Stimulated activated CD4-positive, alpha-beta T cell treated with anti-CD3 and anti-CD28 coated beads, Interleukin-2, amount 100 ng/mL, for 48 hours (primary cell): ENCODE results near the gene INSIG1.

Experiments
- DNase-seq, 2 donors: peaks; one replicate each; pipeline ENCODE4 v3.0.0-alpha.2; 2020

The INSIG1 gene

DNA sequence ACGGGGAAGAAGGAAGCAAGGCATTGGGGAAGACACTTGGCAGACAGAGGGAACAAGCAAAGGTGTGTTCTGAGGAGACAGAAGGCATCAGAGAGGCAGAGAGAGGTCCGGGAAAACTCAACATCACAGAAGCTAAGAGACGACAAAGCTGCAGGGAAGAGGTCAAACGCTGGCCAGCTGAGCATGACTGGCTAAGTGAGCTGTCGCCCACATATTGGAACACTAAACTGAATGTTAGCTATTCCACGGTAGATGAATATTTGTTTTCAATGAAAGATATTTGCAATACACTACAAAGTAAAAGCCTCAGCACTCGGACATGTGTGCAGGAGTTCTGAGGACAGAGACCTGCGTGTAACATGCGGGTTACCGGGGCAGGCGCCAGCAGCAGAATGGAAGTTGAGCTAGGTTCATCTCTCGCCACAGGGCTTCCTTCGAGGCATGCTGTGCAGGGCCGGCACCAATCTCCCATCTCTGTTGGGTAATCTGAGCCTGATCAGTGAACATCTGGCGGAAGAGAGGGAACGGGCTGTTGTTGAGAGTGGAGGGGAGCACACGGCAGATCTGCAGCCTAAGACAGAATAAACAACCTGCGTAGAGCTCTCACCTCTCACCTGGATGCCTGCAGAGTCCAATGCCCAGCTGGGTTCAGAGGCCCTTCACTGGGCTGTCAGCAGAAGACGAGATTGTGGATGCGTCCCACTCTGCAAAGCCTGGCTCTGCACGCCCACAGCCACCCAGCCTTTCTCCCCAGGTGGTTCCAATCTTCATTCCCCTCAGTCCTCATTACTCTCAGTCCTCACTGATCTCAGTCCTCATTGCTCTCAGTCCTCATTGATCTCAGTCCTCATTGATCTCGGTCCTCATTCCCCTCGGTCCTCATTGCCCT, 35.9 kb downstream of the INSIG1 start:
- DNase-seq: no peak

DNA sequence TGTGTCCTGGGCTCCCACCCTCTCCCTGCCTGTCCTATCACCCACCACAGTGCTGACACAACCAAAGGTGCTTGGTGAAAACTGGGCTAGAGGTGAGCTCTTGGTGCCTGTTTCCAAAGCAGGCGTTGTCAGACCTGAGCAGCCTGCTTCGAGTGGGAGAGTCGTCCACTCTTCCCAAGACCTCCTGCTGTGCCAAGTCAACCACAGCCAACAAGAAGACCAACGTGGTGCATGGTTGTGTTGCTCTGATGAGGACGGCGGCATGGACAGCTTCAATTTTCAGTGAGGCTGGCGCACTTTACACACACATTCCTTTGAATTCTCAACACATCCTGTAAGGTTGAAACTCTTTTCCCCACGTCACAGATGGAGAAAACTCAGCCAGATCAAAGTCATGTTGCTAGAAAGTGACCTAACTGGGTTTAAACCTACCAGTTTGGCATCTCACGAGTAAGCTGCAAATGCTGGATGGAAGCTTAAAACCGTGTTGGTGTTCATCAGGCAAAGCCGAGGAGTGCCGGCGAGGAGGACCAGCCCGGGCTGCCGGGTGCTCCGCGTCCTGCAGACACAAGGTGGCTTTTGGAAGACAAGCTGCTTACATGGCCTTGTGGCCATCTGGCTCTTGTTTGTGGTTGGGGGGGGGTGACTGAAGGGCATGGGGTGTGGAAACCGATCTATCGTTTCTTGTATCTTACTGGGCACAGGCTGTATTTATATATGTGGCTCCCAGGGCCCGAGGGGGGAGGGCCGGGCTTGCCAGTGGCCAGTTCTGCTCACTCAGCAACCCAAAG, 39.3 kb downstream of the INSIG1 start:
- DNase-seq: no peak

DNA sequence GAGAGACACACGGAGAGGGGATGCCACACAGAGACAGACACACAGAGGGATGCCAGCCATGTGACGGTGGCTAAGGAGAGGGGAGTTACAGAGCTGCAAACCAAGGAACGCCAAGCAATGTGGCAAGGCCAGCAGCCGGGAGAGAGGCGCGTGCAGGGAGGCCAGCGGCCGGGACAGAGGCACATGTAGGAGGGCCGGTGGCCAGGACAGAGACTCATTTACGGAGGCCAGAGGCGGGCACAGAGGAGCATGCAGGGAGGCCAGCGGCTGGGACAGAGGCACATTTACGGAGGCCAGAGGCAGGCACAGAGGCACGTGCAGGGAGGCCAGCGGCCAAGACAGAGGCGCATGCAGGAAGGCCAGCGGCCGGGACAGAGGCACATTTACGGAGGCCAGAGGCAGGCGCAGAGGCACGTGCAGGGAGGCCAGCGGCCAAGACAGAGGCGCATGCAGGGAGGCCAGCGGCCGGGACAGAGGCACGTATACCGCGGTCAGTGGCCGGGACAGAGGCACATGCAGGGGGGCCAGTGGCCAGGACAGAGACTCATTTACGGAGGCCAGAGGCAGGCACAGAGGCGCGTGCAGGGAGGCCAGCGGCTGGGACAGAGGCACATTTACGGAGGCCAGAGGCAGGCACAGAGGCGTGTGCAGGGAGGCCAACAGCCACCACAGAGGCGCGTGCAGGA, 40.4 kb downstream of the INSIG1 start:
- no peak for DNase-seq

DNA sequence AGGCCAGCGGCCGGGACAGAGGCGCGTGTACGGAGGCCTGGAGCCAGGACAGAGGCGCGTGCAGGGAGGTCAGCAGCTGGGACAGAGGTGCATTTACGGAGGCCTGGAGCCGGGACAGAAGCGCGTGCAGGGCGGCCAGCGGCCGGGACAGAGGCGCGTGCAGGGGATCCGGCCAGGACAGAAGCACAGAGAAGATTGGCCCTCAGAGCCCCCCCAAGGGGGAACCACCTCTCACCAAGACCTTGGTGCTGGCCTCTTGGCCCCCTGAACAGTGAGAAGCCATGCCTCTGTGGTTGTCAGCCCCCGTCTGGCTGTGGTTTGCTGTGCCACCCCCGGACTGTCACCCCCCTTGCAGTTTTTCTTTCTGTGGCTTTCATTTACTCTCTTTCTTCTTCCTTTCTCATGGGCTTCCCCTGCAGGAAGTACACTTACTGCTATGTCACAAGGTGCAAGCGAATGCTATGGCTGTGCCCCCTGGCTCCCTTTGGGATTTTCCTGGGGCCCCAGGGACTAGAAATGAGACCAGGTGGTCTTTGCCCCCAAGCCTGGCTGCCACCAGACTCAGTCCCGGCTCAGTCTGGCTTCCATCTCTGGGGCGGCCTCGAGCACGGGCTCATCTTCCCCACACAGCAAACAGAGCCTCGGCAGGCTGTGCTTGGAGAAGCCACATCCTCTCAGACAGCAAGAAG, 41.1 kb downstream of the INSIG1 start:
- DNase-seq: no peak

DNA sequence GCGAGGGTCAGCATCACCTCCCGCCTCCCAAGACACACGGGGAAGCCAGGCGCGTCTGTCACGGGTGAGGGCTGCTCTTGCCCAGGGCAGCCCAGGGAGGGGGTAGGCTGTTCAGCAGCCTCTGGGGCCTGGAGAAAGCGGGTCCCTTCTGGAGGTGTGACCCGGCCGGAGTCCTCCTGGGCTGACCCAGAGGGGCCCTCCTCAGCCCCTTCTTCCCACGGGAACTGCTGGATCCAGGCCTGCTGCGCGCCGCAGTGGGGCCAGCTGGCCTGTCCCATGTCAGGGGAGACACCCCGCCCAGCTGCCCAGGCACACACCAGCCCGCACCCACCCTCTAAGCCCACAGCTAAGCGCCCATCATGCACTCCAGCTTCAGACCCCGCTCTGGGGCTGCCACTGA, 41.8 kb downstream of the INSIG1 start:
- DNase-seq: no peak

DNA sequence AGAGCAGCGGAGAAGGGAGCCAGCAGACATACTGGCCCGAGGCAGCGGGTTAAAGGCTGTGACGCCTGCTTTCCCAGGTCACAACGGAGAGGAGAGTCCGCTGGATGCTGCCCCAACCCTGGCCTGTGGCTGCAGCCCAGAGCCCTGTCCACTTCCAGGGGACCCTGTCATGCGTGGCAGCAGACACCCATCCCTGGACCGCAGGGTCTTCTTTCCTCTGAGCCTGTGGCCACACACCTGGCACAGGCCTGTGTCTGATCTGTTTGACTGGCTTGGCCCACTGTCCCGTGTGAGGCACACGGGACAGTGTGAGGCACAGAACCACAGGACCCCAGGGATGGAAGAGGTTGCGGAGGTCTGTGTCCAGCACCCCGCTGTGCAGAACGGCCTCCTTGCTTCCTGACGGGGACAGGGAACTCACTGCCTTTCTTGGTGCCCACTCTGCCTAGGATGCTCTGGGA, 42.4 kb downstream of the INSIG1 start:
- no peak for DNase-seq

DNA sequence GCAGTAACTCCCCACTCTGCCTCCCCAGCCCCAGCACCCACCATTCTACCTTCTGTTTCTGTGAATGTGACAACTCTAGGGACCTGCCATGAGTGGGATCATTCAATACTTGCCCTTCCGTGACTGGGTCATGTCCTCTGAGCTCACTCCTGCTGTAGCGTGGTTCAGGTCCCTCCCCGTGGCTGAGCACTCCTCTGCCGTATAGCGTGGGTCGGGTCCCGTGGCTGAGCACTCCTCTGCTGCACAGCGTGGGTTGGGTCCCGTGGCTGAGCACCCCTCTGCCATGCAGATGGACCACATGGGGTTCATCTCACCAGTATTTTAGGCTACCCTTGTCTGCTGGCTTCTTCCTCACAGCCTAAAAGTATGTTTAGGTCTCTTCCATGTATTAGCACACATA, 43.0 kb downstream of the INSIG1 start:
- DNase-seq: no peak

DNA sequence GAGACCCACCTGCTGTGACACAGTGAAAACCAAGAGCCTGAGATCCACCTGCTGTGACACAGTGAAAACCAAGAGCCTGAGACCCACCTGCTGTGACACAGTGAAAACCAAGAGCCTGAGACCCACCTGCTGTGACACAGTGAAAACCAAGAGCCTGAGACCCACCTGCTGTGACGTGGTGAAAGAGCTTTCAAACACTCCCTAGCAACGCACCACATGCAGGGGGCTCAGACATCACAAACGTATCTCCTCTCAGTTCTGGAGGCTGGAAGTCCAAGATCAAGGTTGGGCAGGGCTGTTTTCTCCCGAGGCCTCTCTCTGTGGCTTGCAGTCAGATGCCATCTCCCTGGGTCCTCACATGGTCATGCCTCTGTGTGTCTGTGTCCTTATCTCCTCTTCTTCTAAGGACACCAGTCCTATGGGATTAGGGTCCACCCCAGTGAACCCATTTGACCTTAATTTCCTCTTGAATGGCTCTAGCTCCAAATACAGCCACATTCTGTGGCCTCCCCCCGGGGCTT, 43.8 kb downstream of the INSIG1 start:
- DNase-seq: no peak

DNA sequence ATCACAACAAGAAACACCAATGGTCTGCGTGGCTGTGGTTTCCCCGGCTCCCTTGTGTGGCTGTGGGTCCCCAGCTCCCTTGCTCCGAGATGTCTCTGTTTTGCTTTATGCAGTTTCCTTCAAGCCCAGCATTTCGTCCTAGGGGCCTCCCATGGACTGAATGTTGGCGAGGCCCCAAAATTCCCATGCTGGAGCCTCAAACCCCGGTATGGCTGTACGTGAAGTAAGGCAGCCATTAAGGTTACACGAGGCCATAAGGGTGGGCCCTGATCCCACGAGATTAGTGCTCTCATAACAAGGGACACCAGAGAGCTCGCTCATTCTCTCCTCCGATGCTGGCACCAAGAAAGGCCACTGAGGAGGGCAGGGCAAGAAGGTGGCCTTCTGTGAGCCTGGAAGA, 44.6 kb downstream of the INSIG1 start:
- no peak for DNase-seq

DNA sequence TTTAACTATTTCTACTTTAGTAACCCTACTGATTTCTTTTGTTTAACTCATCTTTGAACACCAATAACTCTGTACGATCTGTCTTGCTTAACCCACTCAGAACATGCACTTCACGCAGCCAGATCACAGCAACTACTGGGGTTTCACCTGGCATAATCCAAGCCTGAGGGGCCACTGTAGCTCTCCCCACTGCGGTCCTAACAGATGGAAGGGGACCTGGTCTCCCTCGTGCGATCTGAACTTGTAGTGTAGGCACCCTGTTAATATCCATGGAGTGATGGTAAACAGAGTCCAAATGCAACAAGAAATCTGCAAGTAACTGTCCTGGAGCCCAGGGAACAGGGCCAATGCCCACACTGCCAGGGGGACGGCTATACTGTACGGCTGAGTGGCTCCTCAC, 45.5 kb downstream of the INSIG1 start:
- DNase-seq: no peak

DNA sequence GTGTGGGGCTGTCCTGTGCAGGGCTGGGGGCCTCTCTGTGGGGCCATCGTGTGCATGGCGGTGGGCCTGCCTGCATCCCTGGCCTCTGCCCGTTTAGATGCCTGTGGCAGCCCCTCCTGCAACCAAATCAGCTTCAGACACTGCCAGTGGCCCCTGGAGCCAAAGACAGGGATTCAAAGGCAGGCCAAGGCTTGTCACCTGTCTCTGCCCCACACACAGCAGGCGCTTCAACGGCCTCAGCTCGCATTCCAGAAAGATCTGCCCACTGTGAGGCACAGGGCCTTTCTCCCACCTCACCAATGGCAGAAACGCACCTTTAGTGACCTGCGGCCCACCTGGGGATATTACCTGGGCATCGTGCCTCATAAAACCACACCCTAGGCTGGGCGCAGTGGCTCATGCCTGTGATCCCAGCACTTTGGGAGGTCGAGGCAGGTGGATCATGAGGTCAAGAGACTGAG, 46.0 kb downstream of the INSIG1 start:
- DNase-seq: no peak

DNA sequence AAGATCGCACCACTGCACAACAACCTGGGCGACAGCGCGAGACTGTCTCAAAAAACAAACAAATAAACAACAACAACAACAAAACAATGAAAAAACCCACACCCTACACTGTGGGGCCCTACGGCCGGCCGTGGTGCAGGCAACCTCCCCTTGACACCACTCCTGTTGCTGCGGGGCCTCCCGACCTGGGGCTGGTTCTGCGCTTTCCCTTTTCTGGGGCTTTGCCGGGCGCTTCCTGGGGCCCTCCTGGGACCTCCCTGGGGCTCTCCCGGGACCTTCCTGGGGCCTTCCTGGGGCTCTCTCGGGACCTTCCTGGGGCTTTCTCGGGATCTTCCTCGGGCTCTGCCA, 46.6 kb downstream of the INSIG1 start:
- DNase-seq: peak in 1 of 2 donors; percentile 10

DNA sequence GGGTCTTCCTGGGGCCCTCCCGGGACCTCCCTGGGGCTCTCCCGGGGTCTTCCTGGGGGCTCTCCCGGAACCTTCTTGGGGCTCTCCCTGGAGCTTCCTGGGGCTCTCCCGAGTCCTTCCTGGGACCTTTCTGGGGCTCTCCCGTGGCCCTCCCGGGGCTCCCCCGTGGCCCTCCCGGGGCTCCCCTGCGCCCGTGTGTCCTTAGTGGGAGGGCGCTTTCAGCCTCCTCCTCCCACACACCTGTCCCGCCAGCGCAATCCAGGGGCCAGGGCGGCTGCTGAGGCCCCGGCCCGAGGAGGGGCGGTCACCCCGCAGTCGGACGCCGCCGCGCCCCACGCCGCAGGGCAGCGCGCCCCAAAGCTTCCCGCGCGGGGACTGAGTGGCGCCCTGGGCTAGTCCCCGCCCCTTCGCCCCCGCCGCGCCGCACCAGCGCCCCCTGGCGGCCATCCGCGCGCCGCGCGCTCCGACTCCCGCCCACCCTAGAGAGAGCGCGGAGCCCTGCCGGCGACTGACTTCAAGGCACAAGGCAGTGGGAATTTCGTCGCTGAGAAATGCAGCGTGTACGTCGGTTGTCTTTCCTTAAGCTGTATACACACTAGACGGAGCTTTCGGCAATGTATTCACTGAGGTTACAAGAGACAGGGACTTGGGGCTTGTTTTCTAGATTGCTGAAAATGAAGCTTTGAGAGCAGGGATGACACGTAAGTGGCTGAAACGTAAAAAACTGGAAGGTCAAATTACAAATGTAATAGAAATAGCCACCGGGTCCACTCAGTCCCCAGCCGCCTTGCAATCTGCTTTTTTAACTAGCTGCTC, 47.1 kb downstream of the INSIG1 start:
- peak; percentile 77 to 90 for DNase-seq

DNA sequence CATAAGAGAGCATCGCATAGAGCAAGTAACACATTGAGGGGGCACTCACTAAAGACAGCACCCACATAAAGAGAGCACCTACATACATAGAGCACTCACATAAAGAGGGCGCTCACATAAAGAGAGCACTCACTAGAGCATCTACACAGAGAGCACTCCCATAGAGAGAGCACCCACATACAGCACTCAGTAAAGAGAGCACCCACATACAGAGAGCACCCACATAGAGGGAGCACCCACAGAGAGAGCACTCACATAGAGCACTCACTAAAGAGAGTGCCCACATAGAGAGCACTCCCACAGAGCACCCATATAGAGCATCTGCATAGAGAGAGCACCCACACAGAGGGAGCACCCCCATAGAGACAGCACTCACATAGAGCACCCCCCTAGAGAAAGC, 47.8 kb downstream of the INSIG1 start:
- no peak for DNase-seq

DNA sequence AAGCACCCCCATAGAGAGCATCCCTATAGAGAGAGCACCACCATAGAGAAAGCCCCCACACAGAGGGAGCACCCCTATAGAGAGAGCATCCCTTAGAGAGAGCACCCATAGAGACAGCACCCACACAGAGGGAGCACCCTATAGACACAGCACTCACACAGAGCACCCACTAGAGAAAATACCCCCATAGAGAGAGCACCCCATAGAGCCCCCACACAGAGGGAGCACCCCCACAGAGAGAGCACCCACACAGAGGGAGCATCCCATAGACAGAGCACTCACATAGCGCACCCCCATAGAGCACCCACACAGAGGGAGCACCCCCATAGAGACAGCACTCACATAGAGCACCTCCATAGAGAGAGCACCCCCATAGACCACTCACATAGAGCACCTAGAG, 48.6 kb downstream of the INSIG1 start:
- DNase-seq: no peak

DNA sequence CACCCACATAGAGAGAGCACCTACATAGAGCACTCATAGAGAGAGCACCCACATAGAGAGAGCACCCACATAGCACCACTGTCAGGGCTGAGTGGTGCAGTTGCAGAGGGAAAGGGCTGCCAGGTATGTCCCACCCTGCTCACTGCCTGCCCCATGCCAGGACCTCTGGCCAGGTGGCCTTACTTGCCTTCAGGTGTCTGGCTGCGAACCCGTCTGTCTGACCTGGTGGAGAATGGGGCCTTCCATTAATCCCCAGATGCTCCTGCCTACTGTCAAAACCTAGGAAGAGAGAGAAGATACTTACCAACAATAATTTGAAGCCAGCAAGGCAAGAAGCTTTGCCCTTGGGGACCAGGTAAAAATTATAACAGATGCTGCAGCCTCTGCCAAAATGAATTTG, 51.1 kb downstream of the INSIG1 start:
- DNase-seq: no peak

DNA sequence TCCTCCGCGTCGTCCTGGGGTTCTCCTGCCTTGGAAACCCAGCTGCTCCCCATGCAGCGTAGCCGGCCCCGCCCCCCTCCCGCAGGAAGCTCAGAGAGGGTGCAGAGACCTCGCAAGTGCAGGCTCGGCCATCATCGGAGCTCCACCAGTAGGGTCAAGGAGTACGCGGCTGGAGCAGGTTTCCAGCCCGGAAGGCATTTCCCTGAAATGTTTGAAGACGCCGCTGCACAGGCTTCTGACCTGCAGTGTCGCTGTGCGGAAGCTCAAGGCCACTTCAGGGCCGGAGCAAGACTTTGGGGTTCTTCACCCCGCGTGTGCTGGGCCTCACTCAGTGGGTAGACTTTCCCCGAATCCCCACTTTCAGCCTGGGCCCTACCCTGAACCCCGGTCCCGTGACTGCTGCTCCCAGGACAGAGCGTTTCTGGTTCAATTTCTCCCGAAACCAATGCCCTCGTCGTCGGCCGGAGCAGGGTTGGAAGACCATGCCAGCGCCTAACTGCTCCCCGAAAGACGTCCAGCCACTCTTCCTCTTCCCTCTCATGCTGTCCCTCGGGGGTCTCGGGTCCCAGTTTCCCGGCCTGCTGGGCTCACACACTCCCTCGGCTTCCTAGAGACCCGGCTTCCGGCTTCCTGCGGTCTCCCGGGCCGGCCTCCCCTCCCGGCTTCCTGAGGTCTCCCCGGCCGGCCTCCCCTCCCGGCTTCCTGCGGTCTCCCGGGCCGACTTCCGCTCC, 52.1 kb downstream of the INSIG1 start:
- DNase-seq: no peak

DNA sequence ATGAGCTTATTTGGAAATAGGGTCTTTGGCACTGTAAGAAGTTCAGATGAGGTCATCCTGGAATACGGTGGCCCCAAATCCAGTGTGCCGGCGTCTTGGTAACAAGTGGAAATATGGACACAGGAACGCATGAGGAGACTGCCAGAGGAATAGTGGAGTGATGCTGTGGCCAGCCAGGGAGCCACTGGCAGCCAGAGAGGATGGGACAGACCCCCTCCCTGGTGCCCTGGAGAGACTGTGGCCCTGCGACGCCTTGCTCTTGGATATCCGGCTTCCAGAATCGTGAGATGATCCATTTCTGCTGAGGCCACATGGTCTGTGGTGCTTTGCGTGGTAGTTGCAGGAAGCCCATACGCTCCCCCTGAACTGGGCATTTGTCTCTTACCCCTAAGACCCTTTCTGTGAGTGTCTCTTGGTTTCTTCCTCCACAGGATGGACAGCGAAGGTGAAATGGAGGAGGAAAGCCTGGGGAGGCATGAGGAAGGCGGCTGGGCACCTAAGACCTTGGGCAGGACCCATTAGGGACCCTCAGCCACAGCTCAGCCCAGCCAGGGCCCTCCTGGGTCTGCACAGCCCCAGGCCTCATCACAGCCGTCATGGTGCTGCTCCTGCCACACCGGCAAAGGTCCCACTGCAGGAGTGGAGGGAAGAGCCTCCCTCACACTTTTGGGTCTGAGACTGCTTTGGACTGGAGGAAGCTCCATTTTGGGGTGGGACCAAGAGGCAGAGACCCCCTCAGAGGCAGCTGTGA, 53.6 kb downstream of the INSIG1 start:
- DNase-seq: no peak

DNA sequence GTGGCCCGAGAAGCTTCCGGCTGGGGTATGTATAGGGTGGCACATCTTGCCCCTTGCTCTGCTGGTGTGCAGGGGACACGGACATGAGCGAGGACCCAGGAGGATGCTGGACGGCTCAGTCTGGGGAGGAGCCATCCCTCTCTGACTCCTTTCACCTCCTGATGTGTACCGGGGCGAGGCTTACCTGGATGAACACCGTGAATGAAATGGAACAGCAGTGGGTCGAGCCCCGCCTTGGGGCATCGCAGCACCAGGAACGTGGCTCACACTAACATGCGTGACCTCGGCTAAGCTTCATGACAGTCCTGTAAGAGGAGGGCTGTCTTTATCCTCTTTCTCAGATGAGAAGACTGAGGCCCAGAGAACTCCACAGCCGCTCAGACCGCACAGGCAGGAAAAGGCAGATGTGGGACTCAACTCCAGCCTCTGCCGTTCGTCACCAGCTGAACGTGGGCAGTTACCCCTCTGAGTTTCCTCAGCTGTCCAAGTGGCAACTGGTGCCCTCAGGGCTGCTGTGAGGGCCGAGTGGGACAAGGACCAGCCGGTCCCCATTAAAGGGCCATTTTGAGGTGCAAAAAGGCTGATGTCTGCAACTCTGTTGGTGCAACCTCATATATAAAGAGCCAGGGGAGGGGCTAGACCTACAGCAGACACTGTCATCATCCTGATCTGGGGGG, 54.5 kb downstream of the INSIG1 start:
- DNase-seq: no peak

DNA sequence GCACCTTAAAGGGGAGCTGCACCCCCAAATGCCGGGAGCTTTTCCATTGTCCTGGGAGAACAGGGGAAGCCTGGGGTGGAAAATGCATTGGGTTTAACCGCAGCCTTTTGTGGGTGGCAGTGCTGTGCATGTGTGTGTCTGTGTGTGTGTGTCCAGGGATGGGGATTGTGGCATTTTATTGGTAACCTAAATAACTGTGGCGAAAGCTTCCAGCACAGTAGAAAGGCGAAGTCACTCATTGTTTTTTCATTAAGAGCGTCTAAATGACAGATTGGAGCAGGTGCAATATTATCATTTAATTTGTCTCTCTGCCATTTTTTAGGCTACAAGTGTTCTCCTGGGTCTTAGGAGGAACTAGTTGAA, 55.1 kb downstream of the INSIG1 start:
- DNase-seq: no peak
